Prostate gland (tissue), 2 donors: ENCODE measurements around the gene PDS5A.

Experiments
- POLR2A ChIP-seq: fragments of 450-650 bp; IDR thresholded peaks from one replicate; pipeline ENCODE4 v1.6.1; 2016; ENCODE audit warnings: antibody characterized with exemption, mild to moderate bottlenecking
- TF ChIP-seq, protein P1 (sequence below), 4 experiments: fragments of 200-600 bp in 2 of 4; fragments of 450-650 bp in 2 of 4; sonication (generic) in 2 of 4; IDR thresholded peaks; 1 replicate in 3 of 4; 2 replicates in 1 of 4; pipeline ENCODE4 v1.5.1; 2016 to 2019; ENCODE audit warnings: antibody characterized with exemption in 4 of 4, mild to moderate bottlenecking in 2 of 4, moderate library complexity in 2 of 4

DNA sequence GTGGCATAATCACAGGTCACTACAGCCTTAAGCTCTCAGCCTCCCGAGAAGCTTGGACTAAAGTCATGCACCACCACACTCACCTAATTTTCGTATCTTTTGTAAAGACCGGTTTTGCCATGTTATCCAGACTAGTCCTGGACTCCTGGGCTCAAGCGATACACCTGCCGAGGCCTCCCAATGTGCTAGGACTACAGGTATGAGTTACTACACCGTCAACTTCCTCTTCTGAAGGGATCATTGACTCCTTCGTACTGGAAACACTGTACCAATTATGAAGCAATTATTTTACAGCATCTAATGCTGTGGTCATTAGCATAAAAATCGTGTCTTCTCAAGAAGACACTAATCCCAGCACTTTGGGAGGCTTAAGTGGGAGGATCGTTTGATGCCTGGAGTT, 35.2 kb downstream of the PDS5A start:
- TF ChIP-seq, protein P1, sequence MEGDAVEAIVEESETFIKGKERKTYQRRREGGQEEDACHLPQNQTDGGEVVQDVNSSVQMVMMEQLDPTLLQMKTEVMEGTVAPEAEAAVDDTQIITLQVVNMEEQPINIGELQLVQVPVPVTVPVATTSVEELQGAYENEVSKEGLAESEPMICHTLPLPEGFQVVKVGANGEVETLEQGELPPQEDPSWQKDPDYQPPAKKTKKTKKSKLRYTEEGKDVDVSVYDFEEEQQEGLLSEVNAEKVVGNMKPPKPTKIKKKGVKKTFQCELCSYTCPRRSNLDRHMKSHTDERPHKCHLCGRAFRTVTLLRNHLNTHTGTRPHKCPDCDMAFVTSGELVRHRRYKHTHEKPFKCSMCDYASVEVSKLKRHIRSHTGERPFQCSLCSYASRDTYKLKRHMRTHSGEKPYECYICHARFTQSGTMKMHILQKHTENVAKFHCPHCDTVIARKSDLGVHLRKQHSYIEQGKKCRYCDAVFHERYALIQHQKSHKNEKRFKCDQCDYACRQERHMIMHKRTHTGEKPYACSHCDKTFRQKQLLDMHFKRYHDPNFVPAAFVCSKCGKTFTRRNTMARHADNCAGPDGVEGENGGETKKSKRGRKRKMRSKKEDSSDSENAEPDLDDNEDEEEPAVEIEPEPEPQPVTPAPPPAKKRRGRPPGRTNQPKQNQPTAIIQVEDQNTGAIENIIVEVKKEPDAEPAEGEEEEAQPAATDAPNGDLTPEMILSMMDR (IDR thresholded peaks at IDR 0.05): no peak
- TF ChIP-seq POLR2A: no peak
